KBM-7 (cell line): ENCODE measurements around the gene JPH2.

Experiments used
- DNase-seq: peaks from one replicate; pipeline ENCODE4 v3.0.0-alpha.2; 2015
- in situ Hi-C: fragments of 300-500 bp; cut with MboI; formaldehyde crosslinking; loops from 2 replicates; pipeline ENCODE4 v1.14.3; 2020; ENCODE audit warnings: low sequenced_read_pairs, low pct_unique_long_range_greater_than_20kb, mixed read lengths

JPH2 gene

DNA sequence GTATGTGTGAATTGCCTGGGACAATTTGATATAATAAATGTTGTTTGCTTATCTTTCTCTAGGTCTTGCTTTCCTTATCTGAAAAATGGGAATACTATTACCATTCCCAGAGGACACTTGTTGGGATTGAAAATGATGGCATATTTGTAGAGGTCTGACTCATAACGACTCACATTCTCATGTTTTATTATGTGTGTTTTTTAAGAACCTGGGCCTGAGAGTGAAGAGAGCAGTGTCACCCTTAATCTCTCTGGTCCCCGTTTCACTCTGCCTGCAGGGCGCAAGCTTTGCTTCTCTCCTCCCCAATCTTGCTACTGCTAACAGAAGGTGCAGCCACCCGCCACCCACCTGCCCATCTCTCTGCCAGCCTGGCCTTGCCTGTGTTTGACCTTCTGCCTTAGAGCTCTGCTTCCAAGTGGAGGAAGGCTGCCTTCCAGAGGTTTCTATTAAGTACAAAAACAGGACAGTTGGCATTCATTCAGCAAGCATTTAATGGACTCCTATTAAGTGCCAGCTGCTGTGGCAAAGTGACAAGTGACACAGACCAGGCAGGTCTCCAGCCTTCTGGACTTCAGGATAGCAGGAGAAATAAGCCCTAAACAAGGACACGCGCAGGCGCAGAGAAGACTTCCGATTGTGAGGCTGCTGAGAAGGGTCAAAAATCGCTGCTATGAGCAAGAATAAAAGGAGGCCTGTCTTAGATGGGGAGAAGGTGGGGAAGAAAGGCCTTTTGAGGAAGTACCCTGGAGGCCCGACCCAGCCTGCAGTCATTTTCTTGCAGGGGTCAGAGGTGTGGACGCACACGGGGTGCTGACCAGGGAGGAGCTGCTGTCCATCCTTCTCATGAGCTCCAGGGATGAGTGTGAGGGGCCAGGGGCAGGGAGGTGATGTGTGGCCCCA lies 112.5 kb downstream of the JPH2 start:
- in situ Hi-C loops: loop anchor here (25.0 kb wide), 1 partner anchor 537 kb away; no protein-coding TSS in a partner anchor

DNA sequence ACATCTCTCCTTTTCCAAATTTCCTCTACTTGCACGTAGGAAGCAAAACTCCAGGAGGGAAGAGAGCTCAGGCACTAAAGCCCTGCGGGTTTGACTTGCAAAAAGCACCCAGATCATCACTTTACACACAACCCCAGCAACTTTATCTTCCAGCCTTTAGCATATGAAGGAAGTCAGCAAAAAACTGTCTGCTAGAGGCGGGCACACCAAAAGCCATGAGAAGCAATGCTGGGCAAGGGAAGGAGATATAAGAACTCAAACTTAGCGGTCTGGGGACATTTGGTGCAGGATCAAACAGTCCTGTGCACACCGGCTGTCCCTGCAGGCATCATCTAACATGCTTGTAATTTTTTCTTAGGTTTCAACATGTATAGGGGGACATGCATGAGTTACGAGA lies 113.3 kb downstream of the JPH2 start:
- in situ Hi-C loops: no loop called here
- DNase-seq: no peak

More for the DNA sequence above, 112.5 kb downstream of the JPH2 start:
- no peak for DNase-seq

DNA sequence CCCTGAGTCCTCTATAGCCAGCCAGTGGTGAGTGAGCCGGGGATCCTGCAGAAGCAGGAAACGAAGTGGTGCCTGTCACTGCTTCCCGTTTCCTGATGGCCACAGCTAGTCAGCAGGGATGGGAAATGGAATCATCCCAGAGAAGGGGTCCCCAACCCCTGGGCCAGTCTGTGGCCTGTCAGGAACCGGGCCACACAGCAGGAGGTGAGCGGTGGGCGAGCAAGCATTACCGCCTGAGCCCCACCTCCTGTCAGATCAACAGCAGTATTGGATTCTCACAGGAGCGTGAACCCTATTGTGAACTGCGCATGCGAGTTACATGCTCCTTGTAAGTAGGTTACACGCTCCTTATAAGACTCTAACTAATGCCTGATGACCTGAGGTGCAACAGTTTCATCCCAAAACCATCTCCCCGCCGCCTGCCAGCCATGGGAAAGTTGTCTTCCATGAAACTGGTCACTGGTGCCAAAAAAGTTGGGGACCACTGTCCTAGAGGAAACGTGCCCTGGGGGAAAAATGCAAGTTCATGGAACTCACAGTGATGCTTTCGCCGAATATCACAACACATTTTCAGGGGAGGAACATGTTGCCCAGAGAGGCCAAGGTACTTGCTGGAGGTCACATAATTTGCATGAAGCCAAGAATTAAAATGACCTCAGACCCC lies 113.8 kb downstream of the JPH2 start:
- DNase-seq: no peak
- in situ Hi-C loops: no loop called here

- in situ Hi-C loops: no loop called here
- DNase-seq: no peak
Observed at GRCh38 chr20:44072384-44072783, 114.6 kb downstream of the JPH2 start.

DNA sequence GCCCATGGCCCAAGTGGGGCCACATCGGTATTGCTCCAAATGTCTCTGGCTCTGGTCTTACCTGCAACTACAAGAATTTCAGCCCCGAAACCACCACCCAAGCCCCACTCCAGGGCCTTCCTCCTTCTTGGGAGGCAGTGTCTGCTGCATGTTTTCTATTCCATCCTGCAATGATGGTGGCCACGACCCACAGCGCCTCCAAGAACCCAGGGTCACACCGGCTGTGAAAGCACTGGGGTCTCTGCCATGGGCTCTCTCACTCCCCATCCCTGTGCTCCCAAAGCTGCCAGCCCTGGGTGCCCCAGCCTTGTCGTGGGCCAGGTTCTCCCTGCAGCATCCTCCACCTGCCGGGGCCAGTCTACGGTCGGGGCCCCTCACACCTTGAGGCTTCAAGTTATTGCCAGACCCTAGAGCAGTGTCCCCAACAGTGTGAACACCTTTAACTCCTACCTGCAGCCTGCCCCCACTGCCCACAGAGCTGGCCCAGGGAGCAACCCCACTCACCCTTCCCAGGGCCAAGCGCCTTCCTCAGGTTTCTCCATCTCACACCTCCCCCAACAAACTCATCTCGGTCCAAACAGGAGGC lies 115.4 kb downstream of the JPH2 start:
- in situ Hi-C loops: no loop called here
- DNase-seq: no peak

DNA sequence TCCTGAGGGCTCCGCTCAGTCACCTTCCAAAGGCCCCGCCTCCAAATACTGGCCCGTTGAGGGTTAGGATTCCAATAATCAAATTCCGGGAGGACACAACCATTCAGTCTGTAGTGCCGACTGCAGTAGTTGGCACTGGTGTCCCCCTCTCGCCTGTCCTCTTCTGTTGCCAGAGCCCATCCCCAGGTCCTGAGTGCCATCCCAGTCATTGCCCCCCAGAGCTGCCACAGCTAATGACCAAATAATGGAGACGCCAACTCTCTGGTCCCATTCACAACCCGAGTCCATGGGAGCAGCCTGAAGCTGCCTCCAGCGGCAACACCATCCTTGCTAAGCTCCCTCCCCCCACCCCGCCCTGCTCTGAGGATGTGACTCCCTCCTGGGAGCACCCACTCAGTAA lies 115.9 kb downstream of the JPH2 start:
- DNase-seq: no peak
- in situ Hi-C loops: no loop called here

DNA sequence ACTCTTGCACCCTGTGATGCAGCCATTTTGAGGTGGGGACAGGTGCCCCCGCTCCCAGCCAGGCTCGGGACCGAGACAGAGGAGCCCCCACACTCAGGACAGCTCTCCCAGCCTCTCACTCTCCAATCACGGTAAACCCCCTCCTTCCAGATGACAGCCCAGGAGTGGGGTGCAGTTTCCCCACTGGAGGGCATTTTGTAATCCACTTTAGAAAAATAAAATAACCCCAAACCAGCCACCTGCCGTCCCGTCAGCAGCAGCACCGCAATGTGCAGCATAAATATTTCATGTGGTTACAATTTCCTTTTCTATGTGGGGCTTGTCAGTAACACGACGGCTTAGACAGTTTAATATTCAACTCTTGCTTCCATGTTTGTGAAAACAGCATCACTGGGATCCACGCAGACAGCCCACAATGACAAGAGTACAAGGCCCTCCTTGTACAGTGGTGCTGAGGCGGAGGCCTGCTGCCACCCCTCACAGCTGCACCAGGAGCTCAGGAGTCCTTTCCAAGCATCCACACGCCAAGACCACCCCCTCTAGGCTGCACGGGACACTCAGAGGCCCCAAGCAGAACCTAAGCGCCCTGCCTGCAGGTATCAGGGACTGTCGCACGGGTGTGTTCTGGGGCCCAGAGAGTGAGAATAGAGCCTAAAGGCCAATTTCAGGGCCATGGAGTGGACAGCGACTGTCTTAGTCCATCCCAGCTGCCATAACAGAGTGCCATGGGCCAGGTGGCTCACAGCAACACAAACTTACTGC lies 116.7 kb downstream of the JPH2 start:
- in situ Hi-C loops: no loop called here
- no peak for DNase-seq

DNA sequence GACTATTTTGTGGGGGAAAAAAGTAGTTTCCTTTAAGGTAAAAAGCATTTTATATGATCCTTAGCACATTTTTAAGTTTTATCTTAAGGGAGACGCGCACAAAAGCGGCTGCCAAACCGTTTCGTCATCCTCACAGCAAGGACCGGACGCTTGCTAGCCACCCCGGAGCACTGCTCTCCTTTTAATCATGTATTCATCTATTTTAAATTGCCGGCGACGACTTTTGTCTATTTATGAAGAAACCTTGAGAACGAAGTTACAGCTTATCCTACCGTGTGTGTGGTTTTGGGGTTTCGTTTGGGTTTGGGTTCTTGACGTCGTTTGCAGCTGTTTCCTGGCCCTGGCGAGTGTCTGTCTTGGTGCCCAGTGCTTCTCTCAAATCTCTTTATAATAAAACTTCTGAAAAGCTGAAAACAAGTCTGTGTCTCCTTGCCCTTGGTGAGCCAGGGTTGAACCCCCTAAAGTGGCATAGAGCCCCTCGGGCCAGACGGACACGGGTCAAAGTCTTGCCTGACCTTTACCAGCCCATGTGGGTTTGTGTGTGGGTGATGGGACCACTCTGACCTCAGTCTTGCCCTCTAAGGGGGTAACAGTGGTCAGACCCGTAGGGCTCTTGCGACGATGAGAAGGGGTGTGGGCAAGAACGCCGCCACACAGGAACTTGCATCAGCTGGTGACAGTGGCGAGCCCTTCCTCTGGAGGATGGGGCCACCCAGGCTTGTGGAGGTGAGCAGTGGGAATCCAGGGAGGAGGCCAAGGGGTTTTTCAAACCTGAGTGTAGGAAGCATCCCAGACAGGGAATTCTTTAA lies 117.6 kb downstream of the JPH2 start:
- DNase-seq: no peak
- in situ Hi-C loops: no loop called here

GRCh38 chr20:44068316-44069201 lies 118.4 kb downstream of the JPH2 start:
- in situ Hi-C loops: no loop called here

GRCh38 chr20:44067650-44068081 lies 119.3 kb downstream of the JPH2 start:
- in situ Hi-C loops: no loop called here
- DNase-seq: no peak

More at GRCh38 chr20:44068316-44069201, 118.4 kb downstream of the JPH2 start:
- DNase-seq: no peak

- in situ Hi-C loops: no loop called here
- no peak for DNase-seq
Observed at GRCh38 chr20:44066645-44067606, 120.1 kb downstream of the JPH2 start.

- in situ Hi-C loops: no loop called here
- DNase-seq: no peak
Observed at GRCh38 chr20:44065401-44066340, 121.3 kb downstream of the JPH2 start.

GRCh38 chr20:44064501-44065400 lies 122.2 kb downstream of the JPH2 start:
- in situ Hi-C loops: no loop called here
- no peak for DNase-seq
